Ishikawa (cell line): Measurements from ENCODE around the gene MED6.

Experiments used
- CEBPB ChIP-seq: IDR thresholded peaks from 2 replicates; pipeline ENCODE4 v1.6.1; 2012
- CREB1 ChIP-seq: IDR thresholded peaks from 2 replicates; pipeline ENCODE4 v1.6.1; 2012; ENCODE audit warnings: low read depth
- EP300 ChIP-seq: IDR thresholded peaks from 2 replicates; pipeline ENCODE4 v1.6.1; 2012; ENCODE audit warnings: borderline replicate concordance
- FOXM1 ChIP-seq: IDR thresholded peaks from 2 replicates; pipeline ENCODE4 v1.6.1; 2012; ENCODE audit warnings: low read depth, borderline replicate concordance
- MAX ChIP-seq: IDR thresholded peaks from 2 replicates; pipeline ENCODE4 v1.6.1; 2012
- YY1 ChIP-seq: IDR thresholded peaks from 2 replicates; pipeline ENCODE4 v1.6.1; 2012; ENCODE audit warnings: low read depth

- no peak for TF ChIP-seq YY1
- no peak for TF ChIP-seq EP300
- no peak for TF ChIP-seq CEBPB
- no peak for TF ChIP-seq FOXM1
- no peak for TF ChIP-seq MAX
- no peak for TF ChIP-seq CREB1
Observed at GRCh38 chr14:70555890-70556289, 44.6 kb downstream of the MED6 start.
